GM13976 (cell line): ENCODE measurements around the gene GALNT7.

Experiments
- DNase-seq: peaks from one replicate; pipeline ENCODE4 v3.0.0; 2012; ENCODE audit warnings: low spot score
- in situ Hi-C: fragments of 300-500 bp; cut with MboI; formaldehyde crosslinking; loops from one replicate; pipeline ENCODE4 v1.12.0; 2022; ENCODE audit warnings: low sequenced_read_pairs, mixed read lengths, inconsistent platforms; ENCODE audit not compliant: unreplicated experiment
- TF ChIP-seq, protein P1 (sequence below): IDR thresholded peaks from 2 replicates; pipeline ENCODE4 v1.5.1; 2012; ENCODE audit warnings: borderline replicate concordance, mild to moderate bottlenecking; ENCODE audit not compliant: insufficient read depth; ENCODE audit errors: extremely low read depth, missing control alignments, control extremely low read depth

The GALNT7 gene

GRCh38 chr4:173189117-173189693 lies 20.6 kb downstream of the GALNT7 start:
- TF ChIP-seq, protein P1, sequence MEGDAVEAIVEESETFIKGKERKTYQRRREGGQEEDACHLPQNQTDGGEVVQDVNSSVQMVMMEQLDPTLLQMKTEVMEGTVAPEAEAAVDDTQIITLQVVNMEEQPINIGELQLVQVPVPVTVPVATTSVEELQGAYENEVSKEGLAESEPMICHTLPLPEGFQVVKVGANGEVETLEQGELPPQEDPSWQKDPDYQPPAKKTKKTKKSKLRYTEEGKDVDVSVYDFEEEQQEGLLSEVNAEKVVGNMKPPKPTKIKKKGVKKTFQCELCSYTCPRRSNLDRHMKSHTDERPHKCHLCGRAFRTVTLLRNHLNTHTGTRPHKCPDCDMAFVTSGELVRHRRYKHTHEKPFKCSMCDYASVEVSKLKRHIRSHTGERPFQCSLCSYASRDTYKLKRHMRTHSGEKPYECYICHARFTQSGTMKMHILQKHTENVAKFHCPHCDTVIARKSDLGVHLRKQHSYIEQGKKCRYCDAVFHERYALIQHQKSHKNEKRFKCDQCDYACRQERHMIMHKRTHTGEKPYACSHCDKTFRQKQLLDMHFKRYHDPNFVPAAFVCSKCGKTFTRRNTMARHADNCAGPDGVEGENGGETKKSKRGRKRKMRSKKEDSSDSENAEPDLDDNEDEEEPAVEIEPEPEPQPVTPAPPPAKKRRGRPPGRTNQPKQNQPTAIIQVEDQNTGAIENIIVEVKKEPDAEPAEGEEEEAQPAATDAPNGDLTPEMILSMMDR = no peak
- no peak for DNase-seq
- in situ Hi-C loops = no loop called here

DNA sequence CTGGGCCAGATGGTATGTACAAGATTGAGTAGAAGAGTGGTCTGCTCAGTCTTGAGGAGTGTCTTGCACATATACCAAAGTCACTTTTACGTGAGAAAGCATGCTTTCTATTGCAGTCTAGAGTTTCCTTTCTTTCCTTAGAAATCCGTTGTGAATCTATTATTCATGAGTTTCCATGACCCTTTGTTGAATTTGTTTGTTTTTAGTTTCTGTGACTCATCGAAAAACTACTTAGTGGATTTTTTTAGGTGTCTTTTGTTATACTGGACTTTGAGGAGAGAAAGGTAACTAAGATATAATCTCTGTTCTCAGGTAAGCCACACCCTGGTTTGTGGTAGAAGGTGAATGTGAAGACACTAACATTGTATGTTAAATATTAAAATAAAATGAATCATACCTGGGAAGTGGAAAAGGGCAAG lies 23.0 kb downstream of the GALNT7 start:
- DNase-seq = no peak
- TF ChIP-seq, protein P1 = no peak
- in situ Hi-C loops = no loop called here

GRCh38 chr4:173192375-173193162 lies 24.0 kb downstream of the GALNT7 start:
- TF ChIP-seq, protein P1 = peak; percentile 15
- no peak for DNase-seq

DNA sequence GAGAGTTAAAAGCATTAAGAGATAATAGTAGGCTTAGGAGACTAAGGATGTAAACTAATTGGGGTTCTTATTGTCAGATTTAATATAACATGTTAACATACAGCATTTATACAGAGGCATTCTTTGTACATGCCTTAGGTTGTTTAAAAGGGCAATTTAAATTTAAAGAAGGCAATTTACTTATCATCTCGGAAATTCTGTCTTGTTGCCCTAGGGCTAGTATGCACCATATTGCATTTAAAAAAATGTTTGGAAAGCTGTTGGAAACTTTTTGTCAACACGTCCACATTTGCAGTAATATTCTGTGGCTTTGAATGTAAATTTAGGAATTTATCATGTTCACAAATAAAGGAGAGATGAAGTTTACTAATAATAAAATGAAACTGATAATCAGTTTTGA lies 25.5 kb downstream of the GALNT7 start:
- no peak for DNase-seq
- TF ChIP-seq, protein P1 = no peak
- in situ Hi-C loops = no loop called here

More at GRCh38 chr4:173192375-173193162, 24.0 kb downstream of the GALNT7 start:
- in situ Hi-C loops = no loop called here

- DNase-seq = no peak
- in situ Hi-C loops = no loop called here
- TF ChIP-seq, protein P1 = no peak
These were observed 26.5 kb downstream of the GALNT7 start for GRCh38 chr4:173195109-173195508.

DNA sequence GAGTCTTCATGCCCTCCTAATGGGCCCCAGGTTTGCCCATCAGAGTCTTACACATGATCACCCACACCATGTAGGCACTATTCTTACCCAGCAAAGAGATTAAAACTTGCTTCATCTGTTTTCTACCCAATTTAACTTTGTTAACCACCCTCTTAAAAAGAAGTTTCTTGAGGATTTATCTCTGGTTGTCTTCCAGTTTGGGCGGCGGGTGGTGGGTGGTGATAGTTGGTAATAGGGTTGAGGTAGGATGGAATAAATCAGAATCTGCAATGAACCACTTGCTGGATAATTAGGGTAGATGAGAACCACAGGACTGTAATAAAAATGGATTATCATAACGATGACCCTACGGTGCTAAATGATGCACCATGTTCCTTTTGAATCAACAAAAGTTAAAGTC lies 30.9 kb downstream of the GALNT7 start:
- TF ChIP-seq, protein P1 = no peak
- DNase-seq = no peak
- in situ Hi-C loops = no loop called here
